Stimulated activated CD8-positive, alpha-beta memory T cell treated with anti-CD3 and anti-CD28 coated beads, Interleukin-4, amount 100 ng/mL, for 24 hours (primary cell): ENCODE results near the gene KIFC3.
"Not testable (repeated sequence)": the region's sequence is repeated elsewhere in the genome, so short reads cannot be mapped to it uniquely, and the experiment has no call there.

Experiments used
- DNase-seq: peaks from one replicate; pipeline ENCODE4 v3.0.0-alpha.2; 2020; ENCODE audit warnings: low read depth

KIFC3 gene

GRCh38 chr16:57803134-57803990 is 1.1 kb upstream of the KIFC3 start:
- DNase-seq: no peak

GRCh38 chr16:57801809-57802340 is 416 bp downstream of the KIFC3 start:
- DNase-seq: no peak

GRCh38 chr16:57801098-57801808 is 1.0 kb downstream of the KIFC3 start:
- no peak for DNase-seq

- DNase-seq: no peak
These were observed 1.8 kb downstream of the KIFC3 start for GRCh38 chr16:57800200-57801097.

- DNase-seq: no peak
These were observed 2.6 kb downstream of the KIFC3 start for GRCh38 chr16:57799600-57800199.

GRCh38 chr16:57798953-57799599 is 3.2 kb downstream of the KIFC3 start:
- no peak for DNase-seq

- DNase-seq: no peak
These were observed 4.0 kb downstream of the KIFC3 start for GRCh38 chr16:57798267-57798810.

- DNase-seq: no peak
These were observed 4.6 kb downstream of the KIFC3 start for GRCh38 chr16:57797526-57798266.

GRCh38 chr16:57797216-57797525 is 5.1 kb downstream of the KIFC3 start:
- no peak for DNase-seq

- not testable (repeated sequence) for DNase-seq
These were observed 6.3 kb downstream of the KIFC3 start for GRCh38 chr16:57796014-57796413.

GRCh38 chr16:57795431-57795878 is 6.8 kb downstream of the KIFC3 start:
- peak; percentile 21 for DNase-seq

- DNase-seq: no peak
These were observed 7.4 kb downstream of the KIFC3 start for GRCh38 chr16:57794849-57795430.

GRCh38 chr16:57791893-57792461 is 10.3 kb downstream of the KIFC3 start:
- DNase-seq: no peak

- DNase-seq: no peak
These were observed 10.9 kb downstream of the KIFC3 start for GRCh38 chr16:57791195-57791892.

- DNase-seq: no peak
These were observed 13.3 kb downstream of the KIFC3 start for GRCh38 chr16:57788951-57789350.

- DNase-seq: no peak
These were observed 13.9 kb downstream of the KIFC3 start for GRCh38 chr16:57788252-57788841.

- DNase-seq: no peak
These were observed 14.8 kb downstream of the KIFC3 start for GRCh38 chr16:57787519-57787905.
